GM12801 (cell line): Measurements from ENCODE around the gene FBN2.

Experiments
- CTCF ChIP-seq: IDR thresholded peaks from one replicate; pipeline ENCODE4 v1.5.1; 2011; ENCODE audit warnings: control low read depth; ENCODE audit not compliant: insufficient read length; ENCODE audit errors: extremely low read depth

FBN2 gene

GRCh38 chr5:128477944-128478343 lies 60.1 kb downstream of the FBN2 start:
- no peak for TF ChIP-seq CTCF

DNA sequence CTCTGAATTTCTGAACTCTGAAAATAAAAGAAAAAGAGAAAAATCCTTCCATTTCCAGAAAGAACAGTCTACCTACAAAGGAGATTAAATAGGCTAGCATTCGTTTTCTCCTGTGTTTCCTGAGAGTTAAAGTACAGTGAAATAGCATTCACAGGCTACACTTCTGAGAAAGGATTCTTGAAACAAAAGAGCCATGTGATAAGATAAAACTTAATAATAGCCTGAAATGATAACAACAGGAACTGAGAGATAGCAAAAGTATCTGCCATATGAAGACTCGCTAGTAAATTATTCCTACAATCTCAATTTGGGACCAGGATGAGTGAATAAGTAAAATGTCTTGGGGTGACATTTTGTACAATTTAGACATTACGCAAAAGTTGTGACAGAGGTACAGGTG lies 62.4 kb downstream of the FBN2 start:
- TF ChIP-seq CTCF = no peak

DNA sequence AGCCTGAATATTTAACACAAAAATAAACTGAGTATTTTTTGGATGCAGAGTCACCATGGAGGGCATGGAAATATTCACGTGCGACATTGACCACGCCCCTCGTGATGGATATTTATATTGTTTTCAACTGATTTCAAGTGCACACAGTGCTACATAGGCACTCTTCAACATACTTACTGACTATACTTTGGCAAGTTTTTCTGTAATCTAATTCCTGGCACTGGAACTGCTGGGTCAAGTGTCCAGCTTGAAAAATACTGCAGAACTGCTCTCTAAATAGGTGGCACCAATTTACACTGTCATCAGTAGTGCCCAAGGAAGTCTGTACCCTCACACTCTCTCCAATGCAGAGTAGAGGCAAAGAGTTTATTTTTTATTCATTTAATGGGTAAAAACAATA lies 65.1 kb downstream of the FBN2 start:
- TF ChIP-seq CTCF = no peak

DNA sequence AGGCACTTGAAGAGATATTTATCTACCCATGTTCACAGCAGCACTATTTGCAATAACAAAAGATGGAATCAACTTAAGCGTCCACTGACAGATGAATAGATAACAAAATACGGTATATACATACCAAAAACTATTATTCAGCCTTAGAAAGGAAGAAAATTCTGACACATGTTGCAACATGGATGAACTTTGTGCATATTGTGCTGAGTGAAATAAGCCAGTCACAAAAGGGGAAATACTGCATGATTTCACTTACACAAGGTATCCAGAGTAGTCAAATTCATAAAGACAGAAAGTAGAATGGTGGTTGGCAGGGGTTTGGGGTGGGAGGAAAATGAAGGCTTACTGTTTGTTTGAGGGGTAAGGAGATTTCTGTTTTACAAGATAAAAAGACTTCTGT lies 66.0 kb downstream of the FBN2 start:
- no peak for TF ChIP-seq CTCF

DNA sequence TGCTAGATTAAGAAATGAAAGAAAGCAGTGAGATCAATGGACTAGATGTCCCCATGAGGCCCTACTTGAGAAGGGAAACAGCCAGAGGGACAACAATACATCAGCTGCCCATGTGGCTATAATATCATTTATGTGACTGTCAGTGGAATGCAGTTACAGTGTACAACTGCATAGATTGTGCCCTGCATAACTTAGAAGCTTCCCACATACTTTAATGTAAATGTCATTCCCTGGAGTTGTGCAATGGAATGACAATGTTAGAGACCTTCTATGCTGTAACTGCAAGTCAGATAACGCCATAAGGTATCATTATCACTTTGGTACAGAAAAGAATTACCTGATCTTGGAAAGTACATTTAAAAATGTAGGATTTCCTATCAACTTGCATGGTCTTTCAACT lies 67.4 kb downstream of the FBN2 start:
- TF ChIP-seq CTCF = no peak

GRCh38 chr5:128469912-128470311 lies 68.1 kb downstream of the FBN2 start:
- no peak for TF ChIP-seq CTCF

DNA sequence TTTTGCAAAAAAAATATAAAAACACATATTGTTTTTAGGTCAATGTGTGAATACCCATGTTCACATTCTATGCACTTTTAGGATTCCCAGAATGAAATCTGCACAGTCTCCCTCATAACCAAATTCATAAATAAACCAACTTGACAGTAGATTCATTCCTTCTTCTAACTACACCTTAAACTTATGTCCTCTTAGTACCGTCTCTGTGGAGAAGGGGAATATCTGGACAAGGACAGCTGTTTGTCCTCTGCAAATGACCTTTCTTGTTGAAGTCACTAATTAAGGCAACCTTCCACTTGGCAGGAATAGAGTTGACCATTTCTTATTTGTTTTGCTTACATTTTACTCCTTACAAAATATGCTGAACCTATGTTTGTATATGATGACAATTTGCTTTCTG lies 71.1 kb downstream of the FBN2 start:
- TF ChIP-seq CTCF = no peak

- TF ChIP-seq CTCF = no peak
Measured at GRCh38 chr5:128466554-128466953, 71.5 kb downstream of the FBN2 start.
